ENCODE results near the gene MTERF4. TPM values are rescaled to one million over a fixed set of nuclear protein-coding genes. Genes with fewer than 3 reads are reported as not detected.

The MTERF4 gene
- 36.6 and 58.6 TPM in 2 replicates for total RNA-seq

DNA sequence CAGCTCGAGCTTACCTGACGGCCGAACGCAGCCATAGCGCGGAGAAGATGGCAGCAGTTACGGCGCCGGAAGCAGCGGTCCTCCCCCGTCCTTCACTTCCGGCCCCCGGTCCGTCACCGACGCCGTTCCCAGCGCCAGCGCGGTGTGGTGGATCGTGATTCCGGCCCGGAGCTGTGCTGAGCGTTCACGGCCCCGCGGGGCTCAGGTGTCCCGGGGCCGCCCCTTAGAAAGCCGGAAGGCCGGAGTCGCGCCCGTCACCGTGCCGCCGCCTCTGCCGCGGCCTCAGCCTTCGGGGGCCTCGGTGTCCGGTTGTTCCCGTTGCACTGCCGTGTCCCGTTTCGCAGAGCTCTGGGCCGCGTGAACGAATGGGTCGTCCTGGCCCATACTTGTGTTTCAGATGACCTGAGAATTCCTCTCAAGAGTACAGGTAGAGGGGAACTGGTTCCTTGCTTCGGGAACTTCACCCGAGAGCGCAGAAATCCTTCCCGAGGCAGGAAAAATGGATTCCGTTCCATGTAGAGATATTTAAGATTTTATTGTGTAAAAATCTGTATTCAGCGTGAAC, at the start of gene MTERF4:
Gene MTERF4 (minus strand): TSS at position 49 of the 565 bp plus-strand sequence. CDS start 14 bp downstream, at position 35.

GRCh38 chr2:241149925-241150659, 48.0 kb upstream of the MTERF4 start, which contains the start of gene PPP1R7:
PPP1R7 (plus strand) TSS chr2:241150467; CDS start chr2:241150496, 29 bp downstream.

DNA sequence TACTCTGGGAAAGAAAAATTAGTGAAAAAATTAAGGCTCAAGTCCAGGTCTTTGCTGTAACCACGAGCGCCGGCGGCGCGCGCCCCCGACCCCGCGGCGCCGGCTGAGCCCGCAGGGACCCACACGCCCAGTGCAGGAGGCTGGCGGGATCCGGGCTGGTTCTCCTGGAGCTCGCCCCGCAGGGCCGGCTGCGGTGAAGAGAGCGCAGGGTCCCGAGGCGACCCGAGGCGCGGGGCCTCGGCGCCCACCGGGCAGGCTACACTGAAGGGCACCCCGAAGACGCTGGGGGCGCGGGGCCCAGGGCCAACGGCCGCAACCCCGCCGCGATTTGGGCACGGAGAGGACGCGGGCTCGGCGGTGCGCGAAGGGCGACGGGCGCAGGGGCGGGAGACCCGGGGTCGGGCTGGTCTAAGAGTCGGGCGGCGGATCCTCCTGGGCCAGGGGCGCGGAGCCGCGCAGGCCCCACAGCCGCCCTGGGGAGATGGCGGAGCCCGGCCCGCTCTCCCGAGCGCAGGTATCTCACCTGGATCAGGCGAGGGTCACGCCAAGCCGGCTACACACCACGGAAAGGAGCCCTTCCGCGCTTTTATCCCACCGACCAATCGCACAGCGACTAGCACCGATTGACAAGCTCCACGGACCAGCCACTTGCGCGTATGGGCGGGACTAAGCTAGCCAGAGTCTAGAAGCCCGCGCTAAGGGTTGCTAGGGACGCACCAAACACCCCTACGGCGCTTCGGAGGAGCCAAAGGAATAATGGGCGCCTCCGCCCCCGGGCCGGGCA, 47.0 kb upstream of the MTERF4 start, which contains the start of gene PASK:
Gene PASK (minus strand): TSS at position 582 of the 784 bp plus-strand sequence. CDS start 6,440 bp downstream, outside the sequence.

Other genes starting within 250 kb of the MTERF4 start
- gene AGXT, start 233.5 kb downstream of the MTERF4 start, total RNA-seq = not detected in 2 replicates
- gene MAB21L4, start 206.1 kb downstream of the MTERF4 start, total RNA-seq = not detected in 2 replicates
- gene CROCC2, start 196.0 kb downstream of the MTERF4 start, total RNA-seq = 0.26 and 0.63 TPM in 2 replicates
- 62.7 and 114 TPM in 2 replicates for gene SNED1, start 103.7 kb downstream of the MTERF4 start, total RNA-seq
- 2.5 and 3.9 TPM in 2 replicates for gene PASK, start 47.2 kb upstream of the MTERF4 start, total RNA-seq
- 115 and 132 TPM in 2 replicates for gene PPP1R7, start 48.2 kb upstream of the MTERF4 start, total RNA-seq
- 0.09 and 0.63 TPM in 2 replicates for gene ANO7, start 86.4 kb upstream of the MTERF4 start, total RNA-seq
- gene HDLBP, start 213.4 kb upstream of the MTERF4 start, total RNA-seq = 1,295 and 1,692 TPM in 2 replicates
- 405 and 430 TPM in 2 replicates for gene SEPTIN2, start 213.6 kb upstream of the MTERF4 start, total RNA-seq